DOHH2 (cell line): ENCODE data around the gene ITGB1BP1.

ENCODE experiments used
- CTCF ChIP-seq: fragments of 200-600 bp; sonication (generic); IDR thresholded peaks from one replicate; pipeline ENCODE4 v1.5.1; 2014; ENCODE audit warnings: antibody characterized with exemption, mild to moderate bottlenecking, low read depth, low read length; ENCODE audit not compliant: poor library complexity, severe bottlenecking
- EZH2phosphoT487 ChIP-seq: fragments of 200-600 bp; sonication (generic); IDR thresholded peaks from 2 replicates; pipeline ENCODE4 v1.6.1; 2017; ENCODE audit warnings: borderline replicate concordance, mild to moderate bottlenecking, antibody characterized with exemption, low read length, moderate library complexity, mixed read lengths

- no peak for TF ChIP-seq CTCF
- no peak for TF ChIP-seq EZH2phosphoT487
Measured at GRCh38 chr2:9377461-9378097, 45.7 kb downstream of the ITGB1BP1 start.
